ENCODE measurements around the gene CPNE2. TPM values are rescaled to one million over a fixed set of nuclear protein-coding genes. Genes with fewer than 3 reads are reported as not detected.

Gene CPNE2
- total RNA-seq = 33.7 and 33.9 TPM in 2 replicates
- long read RNA-seq, partial matches to known transcripts = 2 of 4 reads
- long read RNA-seq, other reads (novel, unspliced or antisense) = 1 of 4 reads

DNA sequence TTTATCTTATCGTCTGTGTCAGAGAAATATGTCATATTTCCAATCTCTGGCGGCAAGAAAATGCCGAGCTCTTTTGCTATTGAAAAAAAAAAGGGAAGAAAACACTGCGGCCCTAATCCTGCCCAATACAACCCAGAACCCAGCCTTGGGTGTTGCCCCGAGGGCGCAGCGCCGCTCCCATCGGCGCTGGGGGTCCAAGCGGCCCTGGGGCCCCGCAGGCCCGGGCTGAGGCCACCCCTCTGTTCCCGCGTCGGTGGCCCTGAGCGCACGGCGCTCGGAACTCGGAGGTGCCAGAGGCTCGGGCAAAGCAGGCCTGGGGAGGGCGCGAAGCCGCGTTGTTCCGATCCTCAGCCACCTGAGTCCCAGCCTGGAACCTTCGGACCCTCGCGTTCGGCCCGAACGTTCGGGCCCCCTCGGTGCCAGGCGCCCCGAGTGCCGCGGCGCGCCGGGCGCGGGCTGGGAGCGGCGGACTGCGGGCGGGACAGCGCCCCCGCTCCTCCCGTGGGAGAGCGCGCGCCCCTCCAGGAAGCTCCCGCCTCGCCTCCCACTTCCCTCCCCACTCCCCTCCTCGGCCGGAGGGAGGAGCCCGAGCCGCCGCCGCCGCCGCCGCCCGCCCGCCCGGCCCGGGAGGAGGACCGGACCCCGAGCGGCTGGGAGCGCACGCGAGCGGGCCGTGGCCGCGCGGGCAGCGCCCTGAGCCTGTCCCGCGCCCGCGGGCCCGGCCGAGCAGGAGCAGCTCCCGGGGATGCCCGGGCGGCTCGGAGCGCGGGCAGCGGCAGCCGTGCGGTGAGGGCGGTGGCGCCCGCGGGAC, at the start of gene CPNE2:
Gene CPNE2 (plus strand): TSS at position 609 of the 811 bp plus-strand sequence. CDS start 18,160 bp downstream, outside the sequence.
- H3K27ac Mint-ChIP-seq (ENCODE audit: unreplicated experiment) = peak within 1 kb of the TSS; percentile 72
- no peaks in the 10 kb centered on the region for H3K27me3 Mint-ChIP-seq (ENCODE audit: unreplicated experiment)
- H3K9me3 Mint-ChIP-seq (ENCODE audit: unreplicated experiment) = no peaks in the 10 kb centered on the region
- H3K36me3 Mint-ChIP-seq (ENCODE audit: unreplicated experiment) = no peaks in the 10 kb centered on the region
- TF ChIP-seq, protein P1, sequence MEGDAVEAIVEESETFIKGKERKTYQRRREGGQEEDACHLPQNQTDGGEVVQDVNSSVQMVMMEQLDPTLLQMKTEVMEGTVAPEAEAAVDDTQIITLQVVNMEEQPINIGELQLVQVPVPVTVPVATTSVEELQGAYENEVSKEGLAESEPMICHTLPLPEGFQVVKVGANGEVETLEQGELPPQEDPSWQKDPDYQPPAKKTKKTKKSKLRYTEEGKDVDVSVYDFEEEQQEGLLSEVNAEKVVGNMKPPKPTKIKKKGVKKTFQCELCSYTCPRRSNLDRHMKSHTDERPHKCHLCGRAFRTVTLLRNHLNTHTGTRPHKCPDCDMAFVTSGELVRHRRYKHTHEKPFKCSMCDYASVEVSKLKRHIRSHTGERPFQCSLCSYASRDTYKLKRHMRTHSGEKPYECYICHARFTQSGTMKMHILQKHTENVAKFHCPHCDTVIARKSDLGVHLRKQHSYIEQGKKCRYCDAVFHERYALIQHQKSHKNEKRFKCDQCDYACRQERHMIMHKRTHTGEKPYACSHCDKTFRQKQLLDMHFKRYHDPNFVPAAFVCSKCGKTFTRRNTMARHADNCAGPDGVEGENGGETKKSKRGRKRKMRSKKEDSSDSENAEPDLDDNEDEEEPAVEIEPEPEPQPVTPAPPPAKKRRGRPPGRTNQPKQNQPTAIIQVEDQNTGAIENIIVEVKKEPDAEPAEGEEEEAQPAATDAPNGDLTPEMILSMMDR (IDR thresholded peaks at IDR 0.05) = no peak
- DNase-seq (ENCODE audit: extremely low spot score, unreplicated experiment) = peak; percentile 88
- peak within 1 kb of the TSS; percentile 77 for H3K4me3 Mint-ChIP-seq (ENCODE audit: unreplicated experiment)
- H3K4me1 Mint-ChIP-seq (ENCODE audit: unreplicated experiment) = peaks cover 23% of the 10 kb centered on the region

DNA sequence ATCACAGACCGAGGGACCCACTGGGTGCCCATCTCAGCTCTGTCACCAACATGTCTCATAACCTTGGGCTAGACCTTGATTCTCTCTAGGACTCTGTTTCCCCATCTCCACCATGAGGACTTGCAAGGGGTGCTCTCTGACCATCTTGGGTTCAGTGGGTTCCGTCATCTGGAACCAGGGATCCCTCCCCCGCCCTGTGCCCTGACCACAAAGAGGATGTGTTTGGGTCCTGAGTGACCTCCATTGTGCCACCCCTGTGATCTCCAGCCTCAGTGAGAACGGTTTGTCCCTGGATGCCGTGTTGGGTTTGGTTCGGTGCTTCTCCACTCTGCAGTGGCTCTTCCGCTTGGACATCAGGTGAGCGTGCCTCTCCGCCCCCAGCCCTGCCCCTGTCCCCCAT, 49.1 kb upstream of the CPNE2 start:
- peaks cover 9% of the 10 kb centered on the region for H3K4me1 Mint-ChIP-seq (ENCODE audit: unreplicated experiment)
- no peak overlapping the region for H3K4me3 Mint-ChIP-seq (ENCODE audit: unreplicated experiment)
- H3K27me3 Mint-ChIP-seq (ENCODE audit: unreplicated experiment) = no peaks in the 10 kb centered on the region
- DNase-seq (ENCODE audit: extremely low spot score, unreplicated experiment) = no peak
- H3K9me3 Mint-ChIP-seq (ENCODE audit: unreplicated experiment) = no peaks in the 10 kb centered on the region
- peaks cover 11% of the 10 kb centered on the region for H3K36me3 Mint-ChIP-seq (ENCODE audit: unreplicated experiment)
- TF ChIP-seq, protein P1 (IDR thresholded peaks at IDR 0.05) = no peak
- H3K27ac Mint-ChIP-seq (ENCODE audit: unreplicated experiment) = no peak overlapping the region

DNA sequence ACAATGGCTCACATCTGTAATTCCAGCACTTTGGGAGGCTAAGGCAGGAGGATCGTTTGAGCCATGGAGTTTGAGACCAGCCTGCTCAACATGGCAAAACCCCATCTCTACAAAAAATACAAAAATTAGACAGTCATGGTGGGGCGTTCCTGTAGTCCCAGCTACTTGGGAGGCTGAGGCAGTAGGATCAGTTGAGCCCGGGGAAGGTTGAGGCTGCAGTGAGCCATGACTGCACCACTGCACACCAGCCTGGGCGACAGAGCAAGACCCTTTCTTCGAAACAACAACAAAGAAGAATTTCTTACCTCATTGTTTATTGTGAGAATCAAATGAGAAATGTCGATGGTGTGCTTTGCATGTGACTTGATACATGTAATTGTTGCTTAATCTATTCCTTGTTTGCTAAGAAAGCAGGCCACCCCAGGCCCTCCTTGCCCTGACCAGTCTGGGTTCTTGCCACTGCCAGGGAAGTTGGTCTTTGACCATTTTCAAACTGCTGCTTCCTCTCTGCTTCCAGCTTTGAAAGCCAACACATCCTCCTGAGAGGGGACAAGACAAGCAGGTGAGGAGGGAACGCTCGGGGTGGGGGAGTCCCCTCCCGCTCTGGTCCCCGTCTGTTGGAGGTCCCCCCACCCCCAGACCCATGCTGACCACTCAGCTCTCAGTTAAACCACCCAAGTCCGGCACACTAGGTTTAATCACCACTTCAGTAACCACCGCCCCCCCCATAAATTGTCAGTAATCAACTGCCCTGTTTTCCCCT, 47.3 kb upstream of the CPNE2 start:
- DNase-seq (ENCODE audit: extremely low spot score, unreplicated experiment) = no peak
- Mint-ChIP-seq H3K4me3 (ENCODE audit: unreplicated experiment) (no peak overlapping the region), H3K36me3 (ENCODE audit: unreplicated experiment) (peaks cover 10% of the 10 kb centered on the region), H3K4me1 (ENCODE audit: unreplicated experiment) (peaks cover 2% of the 10 kb centered on the region), H3K9me3 (ENCODE audit: unreplicated experiment) (no peaks in the 10 kb centered on the region), H3K27ac (ENCODE audit: unreplicated experiment) (no peak overlapping the region), H3K27me3 (ENCODE audit: unreplicated experiment) (no peaks in the 10 kb centered on the region)
- TF ChIP-seq, protein P1 (IDR thresholded peaks at IDR 0.05) = no peak

DNA sequence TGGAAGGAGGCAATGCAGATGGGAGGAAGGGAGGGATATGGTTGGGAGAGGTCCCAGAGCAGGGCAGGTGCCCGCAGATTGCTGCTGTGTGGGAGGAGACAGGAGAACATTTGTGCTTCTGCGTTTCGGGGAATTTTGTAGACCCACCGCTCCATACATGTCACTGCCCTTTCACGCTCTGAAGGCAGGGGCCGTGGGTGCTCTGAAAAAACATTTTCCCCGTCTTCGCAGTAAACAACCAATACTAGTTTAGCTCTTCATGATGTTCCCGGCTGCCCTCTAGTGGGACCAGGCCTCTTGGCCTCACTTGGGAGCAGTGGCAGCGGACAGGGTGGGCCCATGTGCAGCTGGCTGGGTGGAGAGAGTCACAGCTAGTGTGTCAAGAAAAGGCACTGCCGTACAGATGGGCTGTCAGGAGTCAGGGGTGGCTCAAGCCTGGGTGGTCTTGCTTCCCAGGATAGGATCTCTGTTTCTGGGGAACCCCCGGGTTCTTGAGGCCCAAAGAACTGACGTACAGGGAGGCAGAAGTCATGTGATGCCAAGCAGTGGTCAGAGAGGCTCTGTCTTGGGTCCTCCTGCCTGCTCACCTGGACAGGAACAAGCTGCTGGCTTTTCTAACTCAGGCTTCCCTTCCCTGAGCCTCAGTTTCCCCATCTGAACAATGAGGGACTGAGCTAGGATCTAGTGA, 46.5 kb upstream of the CPNE2 start:
- no peak for DNase-seq (ENCODE audit: extremely low spot score, unreplicated experiment)
- Mint-ChIP-seq H3K4me1 (ENCODE audit: unreplicated experiment) (peaks cover 2% of the 10 kb centered on the region), H3K27me3 (ENCODE audit: unreplicated experiment) (no peaks in the 10 kb centered on the region), H3K27ac (ENCODE audit: unreplicated experiment) (no peak overlapping the region), H3K9me3 (ENCODE audit: unreplicated experiment) (no peaks in the 10 kb centered on the region), H3K36me3 (ENCODE audit: unreplicated experiment) (peaks cover 7% of the 10 kb centered on the region), H3K4me3 (ENCODE audit: unreplicated experiment) (no peak overlapping the region)
- TF ChIP-seq, protein P1 (IDR thresholded peaks at IDR 0.05) = peak; percentile 68
